ENCODE data around the gene CLSTN2. TPM values are rescaled to one million over a fixed set of nuclear protein-coding genes. Genes with fewer than 3 reads are reported as not detected.

Gene CLSTN2
- total and polyA plus RNA-seq, 2 experiments from 2014 or later: 23.0 to 27.0 TPM

DNA sequence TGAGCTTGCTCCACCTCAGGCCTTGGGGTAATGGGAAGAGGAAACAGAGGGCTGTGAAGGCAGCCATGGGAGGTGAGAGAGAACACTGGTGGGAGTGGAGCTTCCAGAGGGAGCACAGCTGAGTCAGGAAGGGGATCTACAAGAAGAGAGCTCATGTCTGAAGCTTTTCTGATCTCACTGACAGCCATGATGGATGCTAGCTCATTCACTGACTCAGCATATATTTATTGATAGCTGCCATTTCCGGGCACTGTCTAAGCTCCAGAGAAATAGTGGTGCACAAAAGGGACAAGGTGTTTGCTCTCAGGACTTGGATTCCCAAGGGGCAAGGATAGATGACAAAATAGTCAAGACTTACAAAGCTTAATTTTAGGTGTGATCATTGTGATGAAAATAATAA is 218.8 kb downstream of the CLSTN2 start:
- Histone ChIP-seq H3K9me3 (ENCODE audit: low read depth) (no peaks in the 10 kb centered on the region), H3K4me3 (no peak overlapping the region), H3K4me1 (ENCODE audit: insufficient read depth) (no peaks in the 10 kb centered on the region), H2AFZ (no peak overlapping the region), H3K27me3 (no peaks in the 10 kb centered on the region), H3K79me2 (no peaks in the 10 kb centered on the region), H3K36me3 (replicated peaks; ENCODE audit: insufficient read depth, low read depth) (no peaks in the 10 kb centered on the region), H4K20me1 (ENCODE audit: insufficient read depth, poor library complexity, severe bottlenecking) (no peaks in the 10 kb centered on the region), H3K27ac (no peak overlapping the region), H3K9me2 (replicated peaks; ENCODE audit: insufficient read depth) (no peaks in the 10 kb centered on the region), H3K4me2 (no peak overlapping the region)
- TF ChIP-seq EZH2 (IDR thresholded peaks at IDR 0.05; ENCODE audit: borderline replicate concordance) (no peak), CTCF (IDR thresholded peaks at IDR 0.05; ENCODE audit: poor library complexity) (no peak), EZH2phosphoT487 (IDR thresholded peaks at IDR 0.05; ENCODE audit: low read depth, severe bottlenecking, unreplicated experiment) (no peak)
- DNase-seq (ENCODE audit: low spot score): no peak
- WGBS (ENCODE audit: low lambda C conversion rate, missing lambda C conversion rate): 92% methylated on average over 1 of the region's 1 CpG

DNA sequence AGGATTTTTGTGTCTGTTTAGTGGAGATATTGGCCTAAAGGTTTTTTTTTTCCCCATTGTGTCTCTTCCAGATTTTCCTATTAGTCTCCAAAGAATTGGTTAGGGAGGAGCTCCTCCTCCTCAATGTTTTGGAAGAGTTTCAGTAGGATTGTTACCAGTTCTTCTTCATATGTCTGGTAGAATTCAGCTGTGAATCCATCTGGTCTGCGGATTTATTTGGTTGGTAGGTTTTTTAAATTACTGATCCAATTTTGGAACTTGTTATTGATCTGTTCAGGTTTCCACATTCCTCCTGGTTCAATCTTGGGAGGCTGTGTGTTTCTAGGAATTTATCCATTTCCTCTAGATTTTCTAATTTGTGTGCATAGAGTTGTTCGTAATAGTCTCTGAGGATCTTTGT is 222.2 kb downstream of the CLSTN2 start:
- TF ChIP-seq EZH2phosphoT487 (IDR thresholded peaks at IDR 0.05; ENCODE audit: low read depth, severe bottlenecking, unreplicated experiment): no peak
- no peak for TF ChIP-seq EZH2 (IDR thresholded peaks at IDR 0.05; ENCODE audit: borderline replicate concordance)
- no peak for TF ChIP-seq CTCF (IDR thresholded peaks at IDR 0.05; ENCODE audit: poor library complexity)
- WGBS (ENCODE audit: low lambda C conversion rate, missing lambda C conversion rate): 97% methylated on average over 2 of the region's 2 CpGs

GRCh38 chr3:140159646-140160045 is 224.7 kb downstream of the CLSTN2 start:
- Histone ChIP-seq H4K20me1 (ENCODE audit: insufficient read depth, poor library complexity, severe bottlenecking) (no peaks in the 10 kb centered on the region), H3K79me2 (no peaks in the 10 kb centered on the region), H3K9me2 (replicated peaks; ENCODE audit: insufficient read depth) (no peaks in the 10 kb centered on the region), H3K27me3 (no peaks in the 10 kb centered on the region), H3K9me3 (ENCODE audit: low read depth) (no peaks in the 10 kb centered on the region), H3K4me1 (ENCODE audit: insufficient read depth) (no peaks in the 10 kb centered on the region), H3K36me3 (replicated peaks; ENCODE audit: insufficient read depth, low read depth) (no peaks in the 10 kb centered on the region), H3K4me2 (no peak overlapping the region), H3K4me3 (no peak overlapping the region), H2AFZ (no peak overlapping the region), H3K27ac (no peak overlapping the region)
- DNase-seq (ENCODE audit: low spot score): no peak
- TF ChIP-seq EZH2 (IDR thresholded peaks at IDR 0.05; ENCODE audit: borderline replicate concordance) (no peak), CTCF (IDR thresholded peaks at IDR 0.05; ENCODE audit: poor library complexity) (no peak), EZH2phosphoT487 (IDR thresholded peaks at IDR 0.05; ENCODE audit: low read depth, severe bottlenecking, unreplicated experiment) (no peak)

More for the DNA sequence above, 222.2 kb downstream of the CLSTN2 start:
- no peak overlapping the region for H3K4me2 ChIP-seq
- H3K9me2 ChIP-seq (replicated peaks; ENCODE audit: insufficient read depth): no peaks in the 10 kb centered on the region
- H3K9me3 ChIP-seq (ENCODE audit: low read depth): no peaks in the 10 kb centered on the region
- no peaks in the 10 kb centered on the region for H3K79me2 ChIP-seq
- no peaks in the 10 kb centered on the region for H3K36me3 ChIP-seq (replicated peaks; ENCODE audit: insufficient read depth, low read depth)
- no peaks in the 10 kb centered on the region for H4K20me1 ChIP-seq (ENCODE audit: insufficient read depth, poor library complexity, severe bottlenecking)
- no peaks in the 10 kb centered on the region for H3K4me1 ChIP-seq (ENCODE audit: insufficient read depth)
- H3K4me3 ChIP-seq: no peak overlapping the region
- DNase-seq (ENCODE audit: low spot score): no peak
- no peaks in the 10 kb centered on the region for H3K27me3 ChIP-seq
- no peak overlapping the region for H3K27ac ChIP-seq
- no peak overlapping the region for H2AFZ ChIP-seq

GRCh38 chr3:140160553-140160952 is 225.6 kb downstream of the CLSTN2 start:
- Histone ChIP-seq H3K36me3 (replicated peaks; ENCODE audit: insufficient read depth, low read depth) (no peaks in the 10 kb centered on the region), H3K27me3 (no peaks in the 10 kb centered on the region), H2AFZ (no peak overlapping the region), H4K20me1 (ENCODE audit: insufficient read depth, poor library complexity, severe bottlenecking) (no peaks in the 10 kb centered on the region), H3K9me2 (replicated peaks; ENCODE audit: insufficient read depth) (no peaks in the 10 kb centered on the region), H3K9me3 (ENCODE audit: low read depth) (no peaks in the 10 kb centered on the region), H3K4me1 (ENCODE audit: insufficient read depth) (no peaks in the 10 kb centered on the region), H3K79me2 (no peaks in the 10 kb centered on the region), H3K4me3 (no peak overlapping the region), H3K4me2 (no peak overlapping the region), H3K27ac (no peak overlapping the region)
- TF ChIP-seq EZH2 (IDR thresholded peaks at IDR 0.05; ENCODE audit: borderline replicate concordance): no peak
- no peak for DNase-seq (ENCODE audit: low spot score)
- WGBS (ENCODE audit: low lambda C conversion rate, missing lambda C conversion rate): 65% methylated on average over 2 of the region's 2 CpGs

All from hepatocyte (in vitro differentiated cells).